H9 (cell line): ENCODE measurements around the gene NVL. TPM values are rescaled to one million over a fixed set of nuclear protein-coding genes. Genes with fewer than 3 reads are reported as not detected.

Source experiments
- DNase-seq: peaks from one replicate; pipeline ENCODE4 v3.0.0-alpha.2; 2017
- H2AFZ ChIP-seq: one replicate; pipeline ENCODE4 v1.6.1; 2013; ENCODE audit warnings: mild to moderate bottlenecking, low read length, control low read depth, moderate library complexity
- H2AK5ac ChIP-seq: 2 replicates; pipeline ENCODE4 v1.6.1; 2013; ENCODE audit warnings: low read length, control low read depth, mixed read lengths; ENCODE audit not compliant: insufficient read length
- H2BK120ac ChIP-seq: one replicate; pipeline ENCODE4 v1.6.1; 2013; ENCODE audit warnings: low read depth, mild to moderate bottlenecking, low read length, control low read depth, inconsistent platforms; ENCODE audit not compliant: poor library complexity, severe bottlenecking
- H2BK12ac ChIP-seq: 2 replicates; pipeline ENCODE4 v1.6.1; 2013; ENCODE audit warnings: low read length, control low read depth, mixed read lengths, low read depth; ENCODE audit not compliant: insufficient read length
- H2BK15ac ChIP-seq: 2 replicates; pipeline ENCODE4 v1.6.1; 2013; ENCODE audit warnings: low read depth, low read length, control low read depth
- H2BK20ac ChIP-seq: one replicate; pipeline ENCODE4 v1.6.1; 2013; ENCODE audit warnings: low read depth, mild to moderate bottlenecking, low read length, control low read depth, inconsistent platforms; ENCODE audit not compliant: poor library complexity, severe bottlenecking
- H2BK5ac ChIP-seq: 2 replicates; pipeline ENCODE4 v1.6.1; 2013; ENCODE audit warnings: low read length, control low read depth, mixed read lengths; ENCODE audit not compliant: insufficient read length
- H3K14ac ChIP-seq: 2 replicates; pipeline ENCODE4 v1.6.1; 2013; ENCODE audit warnings: low read length, control low read depth; ENCODE audit not compliant: insufficient read depth
- H3K18ac ChIP-seq: 2 replicates; pipeline ENCODE4 v1.6.1; 2013; ENCODE audit warnings: low read depth, mild to moderate bottlenecking, mixed read lengths, low read length, control low read depth; ENCODE audit not compliant: insufficient read length
- H3K23ac ChIP-seq: 2 replicates; pipeline ENCODE4 v1.6.1; 2013; ENCODE audit warnings: low read length, control low read depth, mixed read lengths, low read depth; ENCODE audit not compliant: insufficient read length
- H3K23me2 ChIP-seq: 2 replicates; pipeline ENCODE4 v1.6.1; 2013; ENCODE audit warnings: low read depth, mild to moderate bottlenecking, mixed read lengths, low read length, control low read depth; ENCODE audit not compliant: insufficient read length, poor library complexity, severe bottlenecking
- H3K27ac ChIP-seq: 2 replicates; pipeline ENCODE4 v1.5.1; 2013; ENCODE audit warnings: low read length, control low read depth, mixed read lengths, low read depth; ENCODE audit not compliant: insufficient read length
- H3K27me3 ChIP-seq: 2 replicates; pipeline ENCODE4 v1.6.1; 2013; ENCODE audit warnings: low read length, control low read depth, inconsistent platforms; ENCODE audit not compliant: insufficient read depth
- H3K4ac ChIP-seq: 2 replicates; pipeline ENCODE4 v1.6.1; 2013; ENCODE audit warnings: low read depth, mild to moderate bottlenecking, control low read depth, inconsistent platforms, low read length, moderate library complexity
- H3K4me1 ChIP-seq: 2 replicates; pipeline ENCODE4 v1.6.1; 2013; ENCODE audit warnings: low read length, control low read depth, inconsistent platforms; ENCODE audit not compliant: insufficient read depth
- H3K4me2 ChIP-seq: 2 replicates; pipeline ENCODE4 v1.6.1; 2013; ENCODE audit warnings: low read length, control low read depth, mixed read lengths; ENCODE audit not compliant: insufficient read length, insufficient read depth
- H3K56ac ChIP-seq: 2 replicates; pipeline ENCODE4 v1.6.1; 2013; ENCODE audit warnings: low read depth, mild to moderate bottlenecking, mixed read lengths, low read length, control low read depth; ENCODE audit not compliant: insufficient read length
- H3K79me1 ChIP-seq: 2 replicates; pipeline ENCODE4 v1.6.1; 2013; ENCODE audit warnings: low read depth, mild to moderate bottlenecking, moderate library complexity, low read length, control low read depth, inconsistent platforms; ENCODE audit not compliant: insufficient read depth, poor library complexity, severe bottlenecking
- H3K79me2 ChIP-seq: 2 replicates; pipeline ENCODE4 v1.6.1; 2013; ENCODE audit warnings: low read length, control low read depth, inconsistent platforms; ENCODE audit not compliant: insufficient read depth
- H3K9ac ChIP-seq: 2 replicates; pipeline ENCODE4 v1.6.1; 2013; ENCODE audit warnings: low read length, control low read depth, mixed read lengths; ENCODE audit not compliant: insufficient read length; ENCODE audit errors: extremely low read depth
- H3K9me3 ChIP-seq: one replicate; pipeline ENCODE4 v1.6.1; 2013; ENCODE audit warnings: low read depth, low read length, inconsistent platforms; ENCODE audit not compliant: control insufficient read depth
- H3T11ph ChIP-seq: one replicate; pipeline ENCODE4 v1.6.1; 2013; ENCODE audit warnings: mild to moderate bottlenecking, low read length, control low read depth, inconsistent platforms
- H4K20me1 ChIP-seq: one replicate; pipeline ENCODE4 v1.6.1; 2013; ENCODE audit not compliant: control insufficient read depth, insufficient read length, insufficient read depth
- H4K5ac ChIP-seq: 2 replicates; pipeline ENCODE4 v1.6.1; 2013; ENCODE audit warnings: low read depth, mild to moderate bottlenecking, mixed read lengths, low read length, control low read depth; ENCODE audit not compliant: insufficient read length
- H4K8ac ChIP-seq: replicated peaks from 2 replicates; pipeline ENCODE4 v1.6.1; 2013; ENCODE audit warnings: low read length, control low read depth, mixed read lengths, low read depth; ENCODE audit not compliant: insufficient read length
- H4K91ac ChIP-seq: 2 replicates; pipeline ENCODE4 v1.6.1; 2013; ENCODE audit warnings: low read depth, mild to moderate bottlenecking, moderate library complexity, mixed read lengths, low read length, control low read depth; ENCODE audit not compliant: insufficient read length
- H3K27ac Mint-ChIP-seq, 3 experiments: 2 replicates in 2 of 3; 3 replicates in 1 of 3; pipeline ENCODE4 v1.8.0; 2020 to 2021; ENCODE audit warnings: mixed read lengths in 3 of 3, mild to moderate bottlenecking in 1 of 3, moderate library complexity in 1 of 3
- H3K27me3 Mint-ChIP-seq: 2 replicates; pipeline ENCODE4 v1.8.0; 2021; ENCODE audit warnings: low read depth, mild to moderate bottlenecking, moderate library complexity, mixed read lengths
- H3K36me3 Mint-ChIP-seq, 3 experiments: 2 replicates in 2 of 3; 3 replicates in 1 of 3; pipeline ENCODE4 v1.8.0; 2020 to 2021; ENCODE audit warnings: low read depth in 3 of 3, mixed read lengths in 3 of 3; ENCODE audit not compliant: insufficient read depth in 1 of 3
- H3K4me1 Mint-ChIP-seq, 2 experiments: 2 replicates each; pipeline ENCODE4 v1.8.0; 2020; ENCODE audit warnings: mixed read lengths in 2 of 2
- H3K4me3 Mint-ChIP-seq, 2 experiments: 2 replicates in 1 of 2; 3 replicates in 1 of 2; pipeline ENCODE4 v1.8.0; 2020 to 2021; ENCODE audit warnings: mild to moderate bottlenecking in 2 of 2, mixed read lengths in 2 of 2, moderate library complexity in 1 of 2
- H3K9me3 Mint-ChIP-seq, 2 experiments: 2 replicates in 1 of 2; 3 replicates in 1 of 2; pipeline ENCODE4 v1.8.0; 2020; ENCODE audit warnings: mild to moderate bottlenecking in 2 of 2, mixed read lengths in 2 of 2, moderate library complexity in 1 of 2
- CTCF ChIP-seq: fragments of 200-600 bp; sonication (generic); conservative IDR thresholded peaks from 3 replicates; pipeline ENCODE4 v1.8.0; 2021; ENCODE audit warnings: antibody characterized with exemption, mild to moderate bottlenecking
- WGBS: extraction: QIAGEN DNeasy Blood & Tissue Kit; methylation state at CpG from one replicate; pipeline ENCODE4 v1.1.7; 2013; ENCODE audit warnings: missing lambda C conversion rate, low lambda C conversion rate, mixed read lengths; ENCODE audit not compliant: insufficient read length; ENCODE audit errors: extremely low coverage; 5-methylcytosine and 5-hydroxymethylcytosine counted together
- total RNA-seq: library from RNA; stranded (reverse); gene quantifications from 2 replicates; pipeline ENCODE4 v1.2.1, GENCODE V29; 2021

Gene NVL
- total RNA-seq, 1 experiment from 2014 or later, result 66.9 TPM

GRCh38 chr1:224188286-224188685, 141.7 kb downstream of the NVL start:
- H3K27me3 Mint-ChIP-seq, result no peaks in the 10 kb centered on the region; the same call in 1 of the 2 replicates
- H3K14ac ChIP-seq, result no peak overlapping the region
- H3K79me1 ChIP-seq, result no peaks in the 10 kb centered on the region
- H3K4me1 ChIP-seq, result no peaks in the 10 kb centered on the region
- H3K36me3 Mint-ChIP-seq, result peaks cover 38 to 62% (median 55%) of the 10 kb centered on the region in 3 experiments
- H3K79me2 ChIP-seq, result peaks cover 22% of the 10 kb centered on the region; the same call in 1 of the 2 replicates
- no peak overlapping the region for H3K27ac Mint-ChIP-seq
- H3K18ac ChIP-seq, result no peak overlapping the region
- no peaks in the 10 kb centered on the region for H3K9me3 ChIP-seq
- no peak overlapping the region for H2AK5ac ChIP-seq
- peaks cover 5% of the 10 kb centered on the region for H3K23me2 ChIP-seq
- no peak overlapping the region for H4K8ac ChIP-seq
- H2BK20ac ChIP-seq, result no peak overlapping the region
- H3T11ph ChIP-seq, result no peak overlapping the region
- peaks cover 13 to 22% of the 10 kb centered on the region in 2 experiments for H3K4me1 Mint-ChIP-seq
- H2BK12ac ChIP-seq, result no peak overlapping the region
- H3K4me2 ChIP-seq, result no peak overlapping the region
- H2BK5ac ChIP-seq, result no peak overlapping the region
- H3K4ac ChIP-seq, result no peak overlapping the region
- no peak overlapping the region for H2BK15ac ChIP-seq
- no peak overlapping the region for H2AFZ ChIP-seq
- no peak for DNase-seq
- H3K23ac ChIP-seq, result no peak overlapping the region
- H4K5ac ChIP-seq, result no peak overlapping the region
- no peaks in the 10 kb centered on the region for H3K27me3 ChIP-seq
- H3K9ac ChIP-seq, result no peak overlapping the region
- no peak overlapping the region for H3K56ac ChIP-seq
- TF ChIP-seq CTCF, result no peak
- no peak overlapping the region for H4K91ac ChIP-seq
- WGBS, result no CpG with 5 or more reads among the region's 2 CpGs
- no peaks in the 10 kb centered on the region for H4K20me1 ChIP-seq
- no peak overlapping the region for H3K27ac ChIP-seq
- H2BK120ac ChIP-seq, result no peak overlapping the region
- H3K4me3 Mint-ChIP-seq, result no peak overlapping the region
- H3K9me3 Mint-ChIP-seq, result peaks cover 3 to 4% of the 10 kb centered on the region in 2 experiments; a peak in 2 of 5 replicates
